Stimulated activated naive B cell treated with anti-CD40 and anti-IgM and Interleukin-4, amounts not matched to agents 10 μg/mL and 1 μg/mL and 100 μg/mL, for 72 hours (primary cell): Measurements from ENCODE around the gene SLC17A9.

ENCODE experiments used
- ATAC-seq, 2 donors: fragments of 150-1000 bp; cut with Tn5 transposase; replicated peaks; 2 replicates each; pipeline ENCODE4 v1.10.0; 2021; ENCODE audit warnings: moderate library complexity in 1 of 2
- DNase-seq: peaks from one replicate; pipeline ENCODE4 v3.0.0; 2021
- H3K27ac Mint-ChIP-seq: one replicate; pipeline ENCODE4 v1.8.0; 2022; ENCODE audit warnings: mild to moderate bottlenecking, mixed read lengths
- H3K27me3 Mint-ChIP-seq, 2 donors: one replicate each; pipeline ENCODE4 v1.8.0; 2022; ENCODE audit warnings: mixed read lengths in 2 of 2
- H3K36me3 Mint-ChIP-seq, 2 donors: one replicate each; pipeline ENCODE4 v1.8.0; 2022; ENCODE audit warnings: mixed read lengths in 2 of 2, mild to moderate bottlenecking in 1 of 2
- H3K4me1 Mint-ChIP-seq, 2 donors: one replicate each; pipeline ENCODE4 v1.8.0; 2022; ENCODE audit warnings: mixed read lengths in 2 of 2, mild to moderate bottlenecking in 1 of 2
- H3K4me3 Mint-ChIP-seq, 2 donors: one replicate each; pipeline ENCODE4 v1.8.0; 2022; ENCODE audit warnings: mild to moderate bottlenecking in 2 of 2, mixed read lengths in 2 of 2, moderate library complexity in 1 of 2
- H3K9me3 Mint-ChIP-seq, 2 donors: one replicate each; pipeline ENCODE4 v1.8.0; 2022; ENCODE audit warnings: mixed read lengths in 2 of 2, mild to moderate bottlenecking in 1 of 2

Gene SLC17A9

GRCh38 chr20:62961799-62962198, 9.3 kb downstream of the SLC17A9 start:
- peaks cover 2 to 33% of the 10 kb centered on the region in 2 donors for H3K4me1 Mint-ChIP-seq
- ATAC-seq, result no peak
- no peak overlapping the region for H3K27ac Mint-ChIP-seq
- no peak for DNase-seq
- H3K9me3 Mint-ChIP-seq, result no peaks in the 10 kb centered on the region
- H3K27me3 Mint-ChIP-seq, result no peaks in the 10 kb centered on the region
- peaks cover 47 to 49% of the 10 kb centered on the region in 2 donors for H3K36me3 Mint-ChIP-seq
- no peak overlapping the region for H3K4me3 Mint-ChIP-seq

GRCh38 chr20:62962221-62962879, 9.8 kb downstream of the SLC17A9 start:
- H3K36me3 Mint-ChIP-seq, result peaks cover 43% of the 10 kb centered on the region in 2 donors
- H3K27ac Mint-ChIP-seq, result no peak overlapping the region
- no peaks in the 10 kb centered on the region for H3K9me3 Mint-ChIP-seq
- no peaks in the 10 kb centered on the region for H3K27me3 Mint-ChIP-seq
- DNase-seq (no peak), ATAC-seq (no peak)
- H3K4me1 Mint-ChIP-seq, result peaks cover 2 to 27% of the 10 kb centered on the region in 2 donors
- no peak overlapping the region for H3K4me3 Mint-ChIP-seq

- Mint-ChIP-seq H3K27ac (peak overlapping the region; percentile 37), H3K36me3 (peaks cover 40 to 41% of the 10 kb centered on the region in 2 donors), H3K4me1 (peaks cover 2 to 24% of the 10 kb centered on the region in 2 donors), H3K9me3 (no peaks in the 10 kb centered on the region), H3K27me3 (no peaks in the 10 kb centered on the region), H3K4me3 (no peak overlapping the region)
- ATAC-seq, result no peak
- no peak for DNase-seq
These were observed 10.5 kb downstream of the SLC17A9 start for GRCh38 chr20:62962891-62963613.

GRCh38 chr20:62963614-62964397, 11.3 kb downstream of the SLC17A9 start:
- no peak for ATAC-seq
- no peaks in the 10 kb centered on the region for H3K9me3 Mint-ChIP-seq
- peaks cover 35 to 37% of the 10 kb centered on the region in 2 donors for H3K36me3 Mint-ChIP-seq
- H3K4me1 Mint-ChIP-seq, result peaks cover 2 to 18% of the 10 kb centered on the region in 2 donors
- DNase-seq, result no peak
- no peak overlapping the region for H3K27ac Mint-ChIP-seq
- no peaks in the 10 kb centered on the region for H3K27me3 Mint-ChIP-seq
- H3K4me3 Mint-ChIP-seq, result no peak overlapping the region

GRCh38 chr20:62964700-62965099, 12.2 kb downstream of the SLC17A9 start:
- DNase-seq (no peak), ATAC-seq (no peak)
- no peaks in the 10 kb centered on the region for H3K9me3 Mint-ChIP-seq
- H3K27ac Mint-ChIP-seq, result no peak overlapping the region
- peaks cover 2 to 9% of the 10 kb centered on the region in 2 donors for H3K4me1 Mint-ChIP-seq
- no peaks in the 10 kb centered on the region for H3K27me3 Mint-ChIP-seq
- H3K36me3 Mint-ChIP-seq, result peaks cover 33 to 36% of the 10 kb centered on the region in 2 donors
- H3K4me3 Mint-ChIP-seq, result no peak overlapping the region

GRCh38 chr20:62965363-62965771, 12.9 kb downstream of the SLC17A9 start:
- no peaks in the 10 kb centered on the region for H3K9me3 Mint-ChIP-seq
- H3K4me1 Mint-ChIP-seq, result peaks cover 0 to 4% of the 10 kb centered on the region in 2 donors
- H3K4me3 Mint-ChIP-seq, result no peak overlapping the region
- ATAC-seq (no peak), DNase-seq (no peak)
- no peaks in the 10 kb centered on the region for H3K27me3 Mint-ChIP-seq
- no peak overlapping the region for H3K27ac Mint-ChIP-seq
- H3K36me3 Mint-ChIP-seq, result peaks cover 28 to 29% of the 10 kb centered on the region in 2 donors

- ATAC-seq, result no peak
- H3K9me3 Mint-ChIP-seq, result no peaks in the 10 kb centered on the region
- H3K4me1 Mint-ChIP-seq, result peaks cover 3% of the 10 kb centered on the region in 2 donors
- no peak for DNase-seq
- no peak overlapping the region for H3K27ac Mint-ChIP-seq
- H3K4me3 Mint-ChIP-seq, result no peak overlapping the region
- H3K27me3 Mint-ChIP-seq, result peaks cover 4 to 5% of the 10 kb centered on the region in 2 donors
- H3K36me3 Mint-ChIP-seq, result peaks cover 24 to 25% of the 10 kb centered on the region in 2 donors
These were observed 14.0 kb downstream of the SLC17A9 start for GRCh38 chr20:62966212-62967148.

GRCh38 chr20:62967149-62967501, 14.6 kb downstream of the SLC17A9 start:
- Mint-ChIP-seq H3K27me3 (peaks cover 10 to 11% of the 10 kb centered on the region in 2 donors), H3K9me3 (no peaks in the 10 kb centered on the region), H3K36me3 (peaks cover 24 to 25% of the 10 kb centered on the region in 2 donors), H3K4me3 (no peak overlapping the region), H3K27ac (no peak overlapping the region), H3K4me1 (peaks cover 9% of the 10 kb centered on the region in 2 donors)
- DNase-seq, result no peak
- no peak for ATAC-seq

- DNase-seq (no peak), ATAC-seq (no peak)
- peaks cover 15 to 17% of the 10 kb centered on the region in 2 donors for H3K27me3 Mint-ChIP-seq
- peaks cover 22% of the 10 kb centered on the region in 2 donors for H3K36me3 Mint-ChIP-seq
- H3K4me3 Mint-ChIP-seq, result no peak overlapping the region
- no peaks in the 10 kb centered on the region for H3K9me3 Mint-ChIP-seq
- peak overlapping the region; percentile 26 for H3K27ac Mint-ChIP-seq
- H3K4me1 Mint-ChIP-seq, result peaks cover 13 to 16% of the 10 kb centered on the region in 2 donors
These were observed 15.3 kb downstream of the SLC17A9 start for GRCh38 chr20:62967628-62968351.

- peaks cover 15 to 23% of the 10 kb centered on the region in 2 donors for H3K4me1 Mint-ChIP-seq
- H3K9me3 Mint-ChIP-seq, result no peaks in the 10 kb centered on the region
- H3K4me3 Mint-ChIP-seq, result no peak overlapping the region
- H3K27ac Mint-ChIP-seq, result peak overlapping the region; percentile 26
- peaks cover 19 to 25% of the 10 kb centered on the region in 2 donors for H3K27me3 Mint-ChIP-seq
- no peak for DNase-seq
- peaks cover 17 to 21% of the 10 kb centered on the region in 2 donors for H3K36me3 Mint-ChIP-seq
- ATAC-seq, result no peak
These were observed 16.1 kb downstream of the SLC17A9 start for GRCh38 chr20:62968378-62969178.

GRCh38 chr20:62969179-62969760, 16.8 kb downstream of the SLC17A9 start:
- DNase-seq (no peak), ATAC-seq (no peak)
- Mint-ChIP-seq H3K27ac (peak overlapping the region; percentile 77), H3K36me3 (peaks cover 12 to 18% of the 10 kb centered on the region in 2 donors), H3K4me1 (peaks cover 16 to 30% of the 10 kb centered on the region in 2 donors), H3K27me3 (peaks cover 24 to 32% of the 10 kb centered on the region in 2 donors), H3K9me3 (no peaks in the 10 kb centered on the region), H3K4me3 (no peak overlapping the region)

GRCh38 chr20:62969939-62970306, 17.4 kb downstream of the SLC17A9 start:
- DNase-seq, result no peak
- no peaks in the 10 kb centered on the region for H3K9me3 Mint-ChIP-seq
- no peak for ATAC-seq
- peaks cover 24 to 38% of the 10 kb centered on the region in 2 donors for H3K27me3 Mint-ChIP-seq
- peaks cover 16 to 36% of the 10 kb centered on the region in 2 donors for H3K4me1 Mint-ChIP-seq
- peaks cover 9 to 15% of the 10 kb centered on the region in 2 donors for H3K36me3 Mint-ChIP-seq
- H3K4me3 Mint-ChIP-seq, result no peak overlapping the region
- H3K27ac Mint-ChIP-seq, result peak overlapping the region; percentile 60
